HG03378 (cell line): ENCODE measurements around the gene FBH1.

ENCODE experiments used
- ATAC-seq: cut with Tn5 transposase; IDR thresholded peaks from one replicate; pipeline ENCODE4 v1.9.1; 2021; ENCODE audit warnings: mild to moderate bottlenecking, moderate library complexity; ENCODE audit not compliant: unreplicated experiment

The FBH1 gene

GRCh38 chr10:5975641-5976473, 85.8 kb downstream of the FBH1 start:
- ATAC-seq, result peak; percentile 70

- ATAC-seq, result no peak
These were observed 86.7 kb downstream of the FBH1 start for GRCh38 chr10:5976512-5977470.

- ATAC-seq, result peak; percentile 54
These were observed 87.6 kb downstream of the FBH1 start, which contains the start of gene IL15RA for GRCh38 chr10:5977471-5978229. Gene IL15RA, minus strand, starts transcription at chr10:5977543. Its CDS starts 51 bp downstream, at chr10:5977492.

GRCh38 chr10:5978230-5978489, 88.1 kb downstream of the FBH1 start:
- no peak for ATAC-seq

- no peak for ATAC-seq
These were observed 91.5 kb downstream of the FBH1 start for GRCh38 chr10:5981529-5981928.

DNA sequence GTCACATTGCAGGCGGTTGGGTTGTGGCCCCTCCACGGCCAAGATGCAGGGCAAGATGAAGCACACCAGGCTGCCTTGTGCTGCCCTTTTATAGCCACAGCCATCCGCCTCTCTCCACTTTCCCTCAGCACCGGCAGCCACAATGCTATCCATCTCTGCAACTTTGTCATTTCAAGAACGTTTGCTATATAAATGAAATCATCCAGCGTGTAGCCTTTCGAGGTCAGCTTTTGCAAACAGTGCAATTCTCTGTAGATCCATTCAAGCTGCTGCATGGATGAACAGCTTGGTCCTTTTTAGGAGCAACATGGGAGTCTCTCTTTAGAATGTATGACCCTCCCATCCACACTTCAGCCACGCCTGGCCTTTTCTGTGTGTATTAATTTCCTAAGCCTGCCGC, 93.7 kb downstream of the FBH1 start:
- ATAC-seq, result no peak

- ATAC-seq, result no peak
These were observed 95.0 kb downstream of the FBH1 start for GRCh38 chr10:5985029-5985428.
